ENCODE measurements around the gene PIGQ. TPM values are rescaled to one million over a fixed set of nuclear protein-coding genes. Genes with fewer than 3 reads are reported as not detected.

PIGQ gene
- total RNA-seq, 1 donor from 2014 or later = 44.9 TPM

GRCh38 chr16:554297-554621 is 15.5 kb upstream of the PIGQ start:
- Mint-ChIP-seq H3K36me3 (ENCODE audit: low read depth) (peaks cover 3% of the 10 kb centered on the region), H3K4me3 (ENCODE audit: low read depth) (no peak overlapping the region), H3K27ac (no peak overlapping the region), H3K9me3 (no peaks in the 10 kb centered on the region), H3K27me3 (ENCODE audit: low read depth) (peaks cover 4% of the 10 kb centered on the region), H3K4me1 (ENCODE audit: low read depth) (no peaks in the 10 kb centered on the region)
- intact Hi-C loops (cut with micrococcal nuclease) = no loop called here
- no peak for DNase-seq (ENCODE audit: low spot score)

- Mint-ChIP-seq H3K36me3 (ENCODE audit: low read depth) (peaks cover 3% of the 10 kb centered on the region), H3K9me3 (no peaks in the 10 kb centered on the region), H3K4me3 (ENCODE audit: low read depth) (no peak overlapping the region), H3K27ac (no peak overlapping the region), H3K27me3 (ENCODE audit: low read depth) (peaks cover 5% of the 10 kb centered on the region), H3K4me1 (ENCODE audit: low read depth) (no peaks in the 10 kb centered on the region)
- intact Hi-C loops (cut with micrococcal nuclease) = no loop called here
- no peak for DNase-seq (ENCODE audit: low spot score)
These were observed 15.0 kb upstream of the PIGQ start for GRCh38 chr16:554640-555365.

- H3K36me3 Mint-ChIP-seq (ENCODE audit: low read depth) = peaks cover 3% of the 10 kb centered on the region
- intact Hi-C loops (cut with micrococcal nuclease) = no loop called here
- H3K9me3 Mint-ChIP-seq = no peaks in the 10 kb centered on the region
- no peak for DNase-seq (ENCODE audit: low spot score)
- no peaks in the 10 kb centered on the region for H3K4me1 Mint-ChIP-seq (ENCODE audit: low read depth)
- H3K27ac Mint-ChIP-seq = no peak overlapping the region
- H3K4me3 Mint-ChIP-seq (ENCODE audit: low read depth) = no peak overlapping the region
- peaks cover 5% of the 10 kb centered on the region for H3K27me3 Mint-ChIP-seq (ENCODE audit: low read depth)
These were observed 14.0 kb upstream of the PIGQ start for GRCh38 chr16:555528-556473.

- DNase-seq (ENCODE audit: low spot score) = no peak
- intact Hi-C loops (cut with micrococcal nuclease) = no loop called here
- H3K4me3 Mint-ChIP-seq (ENCODE audit: low read depth) = no peak overlapping the region
- no peak overlapping the region for H3K27ac Mint-ChIP-seq
- peaks cover 7% of the 10 kb centered on the region for H3K27me3 Mint-ChIP-seq (ENCODE audit: low read depth)
- no peaks in the 10 kb centered on the region for H3K9me3 Mint-ChIP-seq
- no peaks in the 10 kb centered on the region for H3K4me1 Mint-ChIP-seq (ENCODE audit: low read depth)
- H3K36me3 Mint-ChIP-seq (ENCODE audit: low read depth) = peaks cover 3% of the 10 kb centered on the region
These were observed 13.1 kb upstream of the PIGQ start for GRCh38 chr16:556474-557173.

- Mint-ChIP-seq H3K27me3 (ENCODE audit: low read depth) (peaks cover 10% of the 10 kb centered on the region), H3K4me3 (ENCODE audit: low read depth) (no peak overlapping the region), H3K4me1 (ENCODE audit: low read depth) (no peaks in the 10 kb centered on the region), H3K9me3 (no peaks in the 10 kb centered on the region), H3K27ac (no peak overlapping the region), H3K36me3 (ENCODE audit: low read depth) (peaks cover 3% of the 10 kb centered on the region)
- no peak for DNase-seq (ENCODE audit: low spot score)
- intact Hi-C loops (cut with micrococcal nuclease) = no loop called here
These were observed 12.1 kb upstream of the PIGQ start for GRCh38 chr16:557463-558297.

GRCh38 chr16:558298-559020 is 11.3 kb upstream of the PIGQ start:
- H3K27me3 Mint-ChIP-seq (ENCODE audit: low read depth) = peaks cover 10% of the 10 kb centered on the region
- H3K27ac Mint-ChIP-seq = no peak overlapping the region
- H3K4me3 Mint-ChIP-seq (ENCODE audit: low read depth) = no peak overlapping the region
- intact Hi-C loops (cut with micrococcal nuclease) = no loop called here
- H3K9me3 Mint-ChIP-seq = no peaks in the 10 kb centered on the region
- DNase-seq (ENCODE audit: low spot score) = no peak
- H3K4me1 Mint-ChIP-seq (ENCODE audit: low read depth) = no peaks in the 10 kb centered on the region
- H3K36me3 Mint-ChIP-seq (ENCODE audit: low read depth) = peaks cover 3% of the 10 kb centered on the region

GRCh38 chr16:559021-559380 is 10.8 kb upstream of the PIGQ start:
- no peak overlapping the region for H3K4me3 Mint-ChIP-seq (ENCODE audit: low read depth)
- H3K36me3 Mint-ChIP-seq (ENCODE audit: low read depth) = peaks cover 3% of the 10 kb centered on the region
- no peaks in the 10 kb centered on the region for H3K4me1 Mint-ChIP-seq (ENCODE audit: low read depth)
- peaks cover 10% of the 10 kb centered on the region for H3K27me3 Mint-ChIP-seq (ENCODE audit: low read depth)
- H3K27ac Mint-ChIP-seq = no peak overlapping the region
- intact Hi-C loops (cut with micrococcal nuclease) = no loop called here
- DNase-seq (ENCODE audit: low spot score) = no peak
- no peaks in the 10 kb centered on the region for H3K9me3 Mint-ChIP-seq

- no peaks in the 10 kb centered on the region for H3K9me3 Mint-ChIP-seq
- H3K4me1 Mint-ChIP-seq (ENCODE audit: low read depth) = no peaks in the 10 kb centered on the region
- DNase-seq (ENCODE audit: low spot score) = no peak
- H3K4me3 Mint-ChIP-seq (ENCODE audit: low read depth) = no peak overlapping the region
- intact Hi-C loops (cut with micrococcal nuclease) = no loop called here
- H3K27me3 Mint-ChIP-seq (ENCODE audit: low read depth) = peaks cover 10% of the 10 kb centered on the region
- H3K36me3 Mint-ChIP-seq (ENCODE audit: low read depth) = no peaks in the 10 kb centered on the region
- H3K27ac Mint-ChIP-seq = no peak overlapping the region
These were observed 10.2 kb upstream of the PIGQ start for GRCh38 chr16:559411-560203.

- intact Hi-C loops (cut with micrococcal nuclease) = no loop called here
These were observed 9.5 kb upstream of the PIGQ start, which contains the start of gene PRR35 for GRCh38 chr16:560204-560700. Gene PRR35, plus strand, starts transcription at chr16:560394. Its CDS starts 2,901 bp downstream, at chr16:563295.

GRCh38 chr16:560701-561412 is 8.9 kb upstream of the PIGQ start:
- Mint-ChIP-seq H3K36me3 (ENCODE audit: low read depth) (no peaks in the 10 kb centered on the region), H3K4me1 (ENCODE audit: low read depth) (no peaks in the 10 kb centered on the region), H3K27ac (no peak overlapping the region), H3K4me3 (ENCODE audit: low read depth) (no peak overlapping the region), H3K27me3 (ENCODE audit: low read depth) (peaks cover 10% of the 10 kb centered on the region), H3K9me3 (no peaks in the 10 kb centered on the region)
- intact Hi-C loops (cut with micrococcal nuclease) = no loop called here
- DNase-seq (ENCODE audit: low spot score) = no peak

More at GRCh38 chr16:560204-560700, 9.5 kb upstream of the PIGQ start, which contains the start of gene PRR35:
- H3K9me3 Mint-ChIP-seq = no peaks in the 10 kb centered on the region
- H3K36me3 Mint-ChIP-seq (ENCODE audit: low read depth) = no peaks in the 10 kb centered on the region
- no peaks in the 10 kb centered on the region for H3K4me1 Mint-ChIP-seq (ENCODE audit: low read depth)
- H3K27ac Mint-ChIP-seq = no peak within 1 kb of the TSS
- no peak for DNase-seq (ENCODE audit: low spot score)
- no peak within 1 kb of the TSS for H3K4me3 Mint-ChIP-seq (ENCODE audit: low read depth)
- H3K27me3 Mint-ChIP-seq (ENCODE audit: low read depth) = peaks cover 10% of the 10 kb centered on the region

GRCh38 chr16:561413-561794 is 8.4 kb upstream of the PIGQ start:
- Mint-ChIP-seq H3K36me3 (ENCODE audit: low read depth) (no peaks in the 10 kb centered on the region), H3K27ac (no peak overlapping the region), H3K27me3 (ENCODE audit: low read depth) (peaks cover 10% of the 10 kb centered on the region), H3K4me3 (ENCODE audit: low read depth) (no peak overlapping the region), H3K4me1 (ENCODE audit: low read depth) (no peaks in the 10 kb centered on the region), H3K9me3 (no peaks in the 10 kb centered on the region)
- intact Hi-C loops (cut with micrococcal nuclease) = no loop called here
- no peak for DNase-seq (ENCODE audit: low spot score)

All from activated T-helper 2 cell treated with anti-CD3 and anti-CD28 coated beads, Interferon-gamma antibody, Interleukin-2, Interleukin-4, amounts not matched to agents 10 μg/mL and 5 μg/mL and 100 μg/mL, durations not matched to agents 14 hours and 24 hours and 36 hours (primary cell).